GM23338 (cell line): ENCODE results near the gene SPON2. TPM values are rescaled to one million over a fixed set of nuclear protein-coding genes. Genes with fewer than 3 reads are reported as not detected.

Source experiments
- ATAC-seq: fragments of 200-7000 bp; cut with Tn5 transposase; 3 replicates; pipeline ENCODE4 v1.9.1; 2020
- DNase-seq: peaks from one replicate; pipeline ENCODE4 v3.0.0-alpha.2; 2015; ENCODE audit warnings: low spot score
- H2AFZ ChIP-seq: fragments of 200-600 bp; sonication (generic); 2 replicates; pipeline ENCODE4 v1.8.0; 2016; ENCODE audit warnings: antibody characterized with exemption, mild to moderate bottlenecking, moderate library complexity
- H3F3A ChIP-seq: fragments of 200-600 bp; sonication (generic); replicated peaks from 2 replicates; pipeline ENCODE4 v1.8.0; 2017; ENCODE audit warnings: antibody characterized with exemption, mixed run types, low read depth
- H3K27ac ChIP-seq: fragments of 200-600 bp; sonication (generic); 2 replicates; pipeline ENCODE4 v1.6.1; 2016; ENCODE audit warnings: low read depth
- H3K27me3 ChIP-seq: fragments of 200-600 bp; sonication (generic); 2 replicates; pipeline ENCODE4 v1.8.0; 2016; ENCODE audit warnings: mild to moderate bottlenecking, mixed run types, moderate library complexity; ENCODE audit not compliant: insufficient read depth
- H3K36me3 ChIP-seq: fragments of 200-600 bp; sonication (generic); 2 replicates; pipeline ENCODE4 v1.8.0; 2016; ENCODE audit warnings: mild to moderate bottlenecking; ENCODE audit not compliant: insufficient read depth
- H3K4me1 ChIP-seq: fragments of 200-600 bp; sonication (generic); 2 replicates; pipeline ENCODE4 v1.8.0; 2016; ENCODE audit warnings: mild to moderate bottlenecking, moderate library complexity; ENCODE audit not compliant: insufficient read depth
- H3K4me2 ChIP-seq: fragments of 200-600 bp; sonication (generic); 2 replicates; pipeline ENCODE4 v1.7.1; 2017; ENCODE audit warnings: mixed run types
- H3K4me3 ChIP-seq: fragments of 200-600 bp; sonication (generic); 2 replicates; pipeline ENCODE4 v1.6.1; 2016; ENCODE audit warnings: mixed run types
- H3K79me2 ChIP-seq: fragments of 200-600 bp; sonication (generic); replicated peaks from 2 replicates; pipeline ENCODE4 v1.8.0; 2017; ENCODE audit warnings: mild to moderate bottlenecking; ENCODE audit not compliant: insufficient read depth
- H3K9me2 ChIP-seq: fragments of 200-600 bp; sonication (generic); 2 replicates; pipeline ENCODE4 v1.8.0; 2017; ENCODE audit not compliant: insufficient read depth
- H4K20me1 ChIP-seq: fragments of 200-600 bp; sonication (generic); replicated peaks from 2 replicates; pipeline ENCODE4 v1.8.0; 2017; ENCODE audit warnings: mild to moderate bottlenecking; ENCODE audit not compliant: insufficient read depth
- H3K27ac Mint-ChIP-seq: 2 replicates; pipeline ENCODE4 v1.8.0; 2020; ENCODE audit warnings: inconsistent platforms, mild to moderate bottlenecking, moderate library complexity, mixed read lengths
- H3K27me3 Mint-ChIP-seq: 3 replicates; pipeline ENCODE4 v1.8.0; 2022; ENCODE audit warnings: low read depth, mild to moderate bottlenecking, moderate library complexity, mixed read lengths, inconsistent platforms; ENCODE audit not compliant: insufficient read depth, poor library complexity
- H3K36me3 Mint-ChIP-seq: 3 replicates; pipeline ENCODE4 v1.8.0; 2021; ENCODE audit warnings: low read depth, mild to moderate bottlenecking, inconsistent platforms, moderate library complexity, mixed read lengths
- H3K4me1 Mint-ChIP-seq: 3 replicates; pipeline ENCODE4 v1.8.0; 2020; ENCODE audit warnings: mild to moderate bottlenecking, inconsistent platforms, mixed read lengths
- H3K4me3 Mint-ChIP-seq: 3 replicates; pipeline ENCODE4 v1.8.0; 2021; ENCODE audit warnings: moderate library complexity, mild to moderate bottlenecking, inconsistent platforms, mixed read lengths
- H3K9me3 Mint-ChIP-seq: 3 replicates; pipeline ENCODE4 v1.8.0; 2020; ENCODE audit warnings: moderate library complexity, mild to moderate bottlenecking, inconsistent platforms, mixed read lengths
- CREB1 ChIP-seq: fragments of 250-450 bp; sonication (Bioruptor Pico); IDR thresholded peaks from 2 replicates; pipeline ENCODE4 v1.5.0; 2020; ENCODE audit warnings: low read depth, mild to moderate bottlenecking, moderate library complexity
- EZH2 ChIP-seq: fragments of 200-600 bp; sonication (generic); IDR thresholded peaks from one replicate; pipeline ENCODE4 v1.8.0; 2017; ENCODE audit warnings: antibody characterized with exemption, mild to moderate bottlenecking, low read depth; ENCODE audit not compliant: unreplicated experiment
- EZH2phosphoT487 ChIP-seq: fragments of 200-600 bp; sonication (generic); IDR thresholded peaks from one replicate; pipeline ENCODE4 v1.8.1; 2018; ENCODE audit warnings: antibody characterized with exemption; ENCODE audit not compliant: unreplicated experiment
- JUNB ChIP-seq: IDR thresholded peaks from one replicate; pipeline ENCODE4 v1.6.1; 2016; ENCODE audit warnings: antibody characterized with exemption; ENCODE audit not compliant: unreplicated experiment
- NANOG ChIP-seq: IDR thresholded peaks from 2 replicates; pipeline ENCODE4 v1.6.1; 2016; ENCODE audit warnings: antibody characterized with exemption, borderline replicate concordance
- POLR2AphosphoS5 ChIP-seq: IDR thresholded peaks from 2 replicates; pipeline ENCODE4 v1.6.1; 2016; ENCODE audit warnings: antibody characterized with exemption, low read depth
- REST ChIP-seq: IDR thresholded peaks from one replicate; pipeline ENCODE4 v1.6.1; 2018; ENCODE audit warnings: antibody characterized with exemption; ENCODE audit not compliant: unreplicated experiment
- STAT1 ChIP-seq: IDR thresholded peaks from one replicate; pipeline ENCODE4 v1.6.1; 2016; ENCODE audit warnings: antibody characterized with exemption; ENCODE audit not compliant: unreplicated experiment
- ZNF114 ChIP-seq: fragments of 250-450 bp; sonication (Bioruptor Pico); IDR thresholded peaks from 2 replicates; pipeline ENCODE4 v1.5.0; 2020; ENCODE audit warnings: mild to moderate bottlenecking, moderate library complexity
- ZNF331 ChIP-seq: fragments of 250-450 bp; sonication (Bioruptor Pico); IDR thresholded peaks from 2 replicates; pipeline ENCODE4 v1.5.0; 2020; ENCODE audit warnings: low read depth, mild to moderate bottlenecking, moderate library complexity
- polyA plus RNA-seq: library from polyadenylated mRNA; unstranded; fragments of >200 nt; fragmentation: Nextera tagmentation; extraction: Ambion mirVana; gene quantifications from 2 replicates; pipeline ENCODE4 v1.2.1, GENCODE V29; 2016
- total RNA-seq: library from RNA; depleted of rRNA; stranded (reverse); fragments of >200 nt; shearing (Covaris generic); gene quantifications from 2 replicates; pipeline ENCODE4 v1.2.3, GENCODE V29; 2014
- TF ChIP-seq, protein P1 (sequence below): IDR thresholded peaks from 2 replicates; pipeline ENCODE4 v1.6.1; 2016; ENCODE audit warnings: antibody characterized with exemption
- TF ChIP-seq, protein P2 (sequence below): fragments of 250-450 bp; sonication (Bioruptor Pico); IDR thresholded peaks from 2 replicates; pipeline ENCODE4 v1.5.0; 2020; ENCODE audit warnings: mild to moderate bottlenecking, moderate library complexity
- TF ChIP-seq, protein P3 (sequence below), 2 experiments: fragments of 200-600 bp in 1 of 2; sonication (generic) in 1 of 2; conservative IDR thresholded peaks; 2 replicates each; pipeline versions ENCODE4 v1.5.1 to v1.6.1; 2016 to 2017; ENCODE audit warnings: antibody characterized with exemption in 2 of 2, low read depth in 2 of 2, mild to moderate bottlenecking in 2 of 2, moderate library complexity in 1 of 2

Gene SPON2
- total and polyA plus RNA-seq, 2 experiments from 2014 or later = 2.1 to 2.4 TPM

DNA sequence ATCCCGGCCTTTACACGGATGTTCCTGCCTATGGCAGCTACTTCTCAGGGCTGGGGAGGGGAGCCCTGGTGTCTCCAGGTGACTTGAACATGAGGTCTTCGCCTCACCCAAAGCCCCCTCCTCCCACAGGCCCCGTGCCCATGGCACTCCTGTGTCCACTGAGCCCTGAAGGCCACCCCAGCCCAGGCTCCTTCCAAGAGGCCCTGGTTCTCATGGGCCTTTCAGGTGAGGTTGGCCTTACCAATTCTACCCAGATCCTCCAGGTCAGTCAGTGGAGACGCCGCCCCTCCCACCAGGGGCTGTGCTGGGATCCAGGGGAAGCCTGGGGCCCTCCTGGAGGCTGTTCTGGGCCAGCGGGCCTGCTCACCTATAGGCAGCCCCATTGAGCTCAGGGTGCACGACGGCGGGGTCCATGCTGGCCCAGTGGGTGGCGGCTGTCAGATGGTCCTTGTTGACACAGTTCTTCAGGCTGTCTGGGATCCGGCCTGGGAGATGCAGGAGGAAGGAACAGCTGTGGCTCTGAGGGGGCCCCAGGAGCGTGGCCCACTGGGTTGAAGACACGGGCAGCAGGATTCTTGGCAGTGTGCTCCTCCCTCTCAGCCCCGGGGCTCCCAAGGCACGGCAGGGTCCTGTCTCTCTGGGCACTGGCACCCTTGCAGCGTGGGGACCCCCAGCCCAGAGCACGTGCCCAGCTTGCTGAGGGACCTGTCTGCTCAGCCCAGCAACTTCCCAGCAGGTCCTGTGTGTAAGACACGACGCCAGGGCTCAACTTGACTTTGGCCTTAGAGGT, 40.4 kb upstream of the SPON2 start:
- Histone ChIP-seq H3K79me2 (no peaks in the 10 kb centered on the region), H3K9me2 (no peaks in the 10 kb centered on the region), H2AFZ (no peak overlapping the region), H3K36me3 (no peaks in the 10 kb centered on the region; the same call in 1 of the 2 replicates), H3K4me1 (no peaks in the 10 kb centered on the region), H4K20me1 (0 out of 2 replicates have a peak, but pooled peaks cover 7% of the 10 kb centered on the region), H3K4me3 (no peak overlapping the region), H3K27ac (no peak overlapping the region), H3K27me3 (no peaks in the 10 kb centered on the region), H3K4me2 (no peak overlapping the region), H3F3A (no peaks in the 10 kb centered on the region)
- DNase-seq (no peak), ATAC-seq (no peak)
- H3K27me3 Mint-ChIP-seq = peaks cover 4% of the 10 kb centered on the region
- TF ChIP-seq POLR2AphosphoS5 (no peak), EZH2phosphoT487 (no peak), STAT1 (no peak), NANOG (no peak), ZNF114 (CRISPR knock-in tag) (no peak), EZH2 (no peak), ZNF331 (CRISPR knock-in tag) (no peak), CREB1 (CRISPR knock-in tag) (no peak), JUNB (no peak), REST (no peak)
- TF ChIP-seq, protein P1, sequence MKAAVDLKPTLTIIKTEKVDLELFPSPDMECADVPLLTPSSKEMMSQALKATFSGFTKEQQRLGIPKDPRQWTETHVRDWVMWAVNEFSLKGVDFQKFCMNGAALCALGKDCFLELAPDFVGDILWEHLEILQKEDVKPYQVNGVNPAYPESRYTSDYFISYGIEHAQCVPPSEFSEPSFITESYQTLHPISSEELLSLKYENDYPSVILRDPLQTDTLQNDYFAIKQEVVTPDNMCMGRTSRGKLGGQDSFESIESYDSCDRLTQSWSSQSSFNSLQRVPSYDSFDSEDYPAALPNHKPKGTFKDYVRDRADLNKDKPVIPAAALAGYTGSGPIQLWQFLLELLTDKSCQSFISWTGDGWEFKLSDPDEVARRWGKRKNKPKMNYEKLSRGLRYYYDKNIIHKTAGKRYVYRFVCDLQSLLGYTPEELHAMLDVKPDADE = no peak
- TF ChIP-seq, protein P2, sequence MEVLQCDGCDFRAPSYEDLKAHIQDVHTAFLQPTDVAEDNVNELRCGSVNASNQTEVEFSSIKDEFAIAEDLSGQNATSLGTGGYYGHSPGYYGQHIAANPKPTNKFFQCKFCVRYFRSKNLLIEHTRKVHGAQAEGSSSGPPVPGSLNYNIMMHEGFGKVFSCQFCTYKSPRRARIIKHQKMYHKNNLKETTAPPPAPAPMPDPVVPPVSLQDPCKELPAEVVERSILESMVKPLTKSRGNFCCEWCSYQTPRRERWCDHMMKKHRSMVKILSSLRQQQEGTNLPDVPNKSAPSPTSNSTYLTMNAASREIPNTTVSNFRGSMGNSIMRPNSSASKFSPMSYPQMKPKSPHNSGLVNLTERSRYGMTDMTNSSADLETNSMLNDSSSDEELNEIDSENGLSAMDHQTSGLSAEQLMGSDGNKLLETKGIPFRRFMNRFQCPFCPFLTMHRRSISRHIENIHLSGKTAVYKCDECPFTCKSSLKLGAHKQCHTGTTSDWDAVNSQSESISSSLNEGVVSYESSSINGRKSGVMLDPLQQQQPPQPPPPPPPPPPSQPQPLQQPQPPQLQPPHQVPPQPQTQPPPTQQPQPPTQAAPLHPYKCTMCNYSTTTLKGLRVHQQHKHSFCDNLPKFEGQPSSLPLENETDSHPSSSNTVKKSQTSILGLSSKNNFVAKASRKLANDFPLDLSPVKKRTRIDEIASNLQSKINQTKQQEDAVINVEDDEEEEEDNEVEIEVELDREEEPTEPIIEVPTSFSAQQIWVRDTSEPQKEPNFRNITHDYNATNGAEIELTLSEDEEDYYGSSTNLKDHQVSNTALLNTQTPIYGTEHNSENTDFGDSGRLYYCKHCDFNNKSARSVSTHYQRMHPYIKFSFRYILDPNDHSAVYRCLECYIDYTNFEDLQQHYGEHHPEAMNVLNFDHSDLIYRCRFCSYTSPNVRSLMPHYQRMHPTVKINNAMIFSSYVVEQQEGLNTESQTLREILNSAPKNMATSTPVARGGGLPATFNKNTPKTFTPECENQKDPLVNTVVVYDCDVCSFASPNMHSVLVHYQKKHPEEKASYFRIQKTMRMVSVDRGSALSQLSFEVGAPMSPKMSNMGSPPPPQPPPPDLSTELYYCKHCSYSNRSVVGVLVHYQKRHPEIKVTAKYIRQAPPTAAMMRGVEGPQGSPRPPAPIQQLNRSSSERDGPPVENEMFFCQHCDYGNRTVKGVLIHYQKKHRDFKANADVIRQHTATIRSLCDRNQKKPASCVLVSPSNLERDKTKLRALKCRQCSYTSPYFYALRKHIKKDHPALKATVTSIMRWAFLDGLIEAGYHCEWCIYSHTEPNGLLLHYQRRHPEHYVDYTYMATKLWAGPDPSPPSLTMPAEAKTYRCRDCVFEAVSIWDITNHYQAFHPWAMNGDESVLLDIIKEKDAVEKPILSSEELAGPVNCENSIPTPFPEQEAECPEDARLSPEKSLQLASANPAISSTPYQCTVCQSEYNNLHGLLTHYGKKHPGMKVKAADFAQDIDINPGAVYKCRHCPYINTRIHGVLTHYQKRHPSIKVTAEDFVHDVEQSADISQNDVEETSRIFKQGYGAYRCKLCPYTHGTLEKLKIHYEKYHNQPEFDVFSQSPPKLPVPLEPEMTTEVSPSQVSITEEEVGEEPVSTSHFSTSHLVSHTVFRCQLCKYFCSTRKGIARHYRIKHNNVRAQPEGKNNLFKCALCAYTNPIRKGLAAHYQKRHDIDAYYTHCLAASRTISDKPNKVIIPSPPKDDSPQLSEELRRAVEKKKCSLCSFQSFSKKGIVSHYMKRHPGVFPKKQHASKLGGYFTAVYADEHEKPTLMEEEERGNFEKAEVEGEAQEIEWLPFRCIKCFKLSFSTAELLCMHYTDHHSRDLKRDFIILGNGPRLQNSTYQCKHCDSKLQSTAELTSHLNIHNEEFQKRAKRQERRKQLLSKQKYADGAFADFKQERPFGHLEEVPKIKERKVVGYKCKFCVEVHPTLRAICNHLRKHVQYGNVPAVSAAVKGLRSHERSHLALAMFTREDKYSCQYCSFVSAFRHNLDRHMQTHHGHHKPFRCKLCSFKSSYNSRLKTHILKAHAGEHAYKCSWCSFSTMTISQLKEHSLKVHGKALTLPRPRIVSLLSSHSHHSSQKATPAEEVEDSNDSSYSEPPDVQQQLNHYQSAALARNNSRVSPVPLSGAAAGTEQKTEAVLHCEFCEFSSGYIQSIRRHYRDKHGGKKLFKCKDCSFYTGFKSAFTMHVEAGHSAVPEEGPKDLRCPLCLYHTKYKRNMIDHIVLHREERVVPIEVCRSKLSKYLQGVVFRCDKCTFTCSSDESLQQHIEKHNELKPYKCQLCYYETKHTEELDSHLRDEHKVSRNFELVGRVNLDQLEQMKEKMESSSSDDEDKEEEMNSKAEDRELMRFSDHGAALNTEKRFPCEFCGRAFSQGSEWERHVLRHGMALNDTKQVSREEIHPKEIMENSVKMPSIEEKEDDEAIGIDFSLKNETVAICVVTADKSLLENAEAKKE (CRISPR knock-in tag) = no peak
- TF ChIP-seq, protein P3, sequence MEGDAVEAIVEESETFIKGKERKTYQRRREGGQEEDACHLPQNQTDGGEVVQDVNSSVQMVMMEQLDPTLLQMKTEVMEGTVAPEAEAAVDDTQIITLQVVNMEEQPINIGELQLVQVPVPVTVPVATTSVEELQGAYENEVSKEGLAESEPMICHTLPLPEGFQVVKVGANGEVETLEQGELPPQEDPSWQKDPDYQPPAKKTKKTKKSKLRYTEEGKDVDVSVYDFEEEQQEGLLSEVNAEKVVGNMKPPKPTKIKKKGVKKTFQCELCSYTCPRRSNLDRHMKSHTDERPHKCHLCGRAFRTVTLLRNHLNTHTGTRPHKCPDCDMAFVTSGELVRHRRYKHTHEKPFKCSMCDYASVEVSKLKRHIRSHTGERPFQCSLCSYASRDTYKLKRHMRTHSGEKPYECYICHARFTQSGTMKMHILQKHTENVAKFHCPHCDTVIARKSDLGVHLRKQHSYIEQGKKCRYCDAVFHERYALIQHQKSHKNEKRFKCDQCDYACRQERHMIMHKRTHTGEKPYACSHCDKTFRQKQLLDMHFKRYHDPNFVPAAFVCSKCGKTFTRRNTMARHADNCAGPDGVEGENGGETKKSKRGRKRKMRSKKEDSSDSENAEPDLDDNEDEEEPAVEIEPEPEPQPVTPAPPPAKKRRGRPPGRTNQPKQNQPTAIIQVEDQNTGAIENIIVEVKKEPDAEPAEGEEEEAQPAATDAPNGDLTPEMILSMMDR (conservative IDR thresholded peaks at IDR 0.05; ENCODE audit: low read depth in 2 of 2) = no peak
- H3K4me1 Mint-ChIP-seq = no peaks in the 10 kb centered on the region; the same call in 2 of the 3 replicates
- H3K36me3 Mint-ChIP-seq = peaks cover 21% of the 10 kb centered on the region
- no peaks in the 10 kb centered on the region for H3K9me3 Mint-ChIP-seq
- no peak overlapping the region for H3K4me3 Mint-ChIP-seq
- H3K27ac Mint-ChIP-seq = no peak overlapping the region
